DND-41 (cell line): ENCODE measurements around the gene PPP3CA.
A peak's percentile ranks its signal among the peaks of the same experiment; 100 is the strongest.

Experiments used
- EZH2 ChIP-seq: IDR thresholded peaks from 3 replicates; pipeline ENCODE4 v1.6.1; 2012; ENCODE audit warnings: borderline replicate concordance, low read depth, mild to moderate bottlenecking, moderate library complexity, low read length, inconsistent platforms; ENCODE audit not compliant: severe bottlenecking
- TF ChIP-seq, protein P1 (sequence below): IDR thresholded peaks from 2 replicates; pipeline ENCODE4 v1.5.1; 2012; ENCODE audit warnings: borderline replicate concordance, low read length, moderate library complexity, mild to moderate bottlenecking; ENCODE audit not compliant: poor library complexity, severe bottlenecking; ENCODE audit errors: extremely low read depth

- TF ChIP-seq, protein P1, sequence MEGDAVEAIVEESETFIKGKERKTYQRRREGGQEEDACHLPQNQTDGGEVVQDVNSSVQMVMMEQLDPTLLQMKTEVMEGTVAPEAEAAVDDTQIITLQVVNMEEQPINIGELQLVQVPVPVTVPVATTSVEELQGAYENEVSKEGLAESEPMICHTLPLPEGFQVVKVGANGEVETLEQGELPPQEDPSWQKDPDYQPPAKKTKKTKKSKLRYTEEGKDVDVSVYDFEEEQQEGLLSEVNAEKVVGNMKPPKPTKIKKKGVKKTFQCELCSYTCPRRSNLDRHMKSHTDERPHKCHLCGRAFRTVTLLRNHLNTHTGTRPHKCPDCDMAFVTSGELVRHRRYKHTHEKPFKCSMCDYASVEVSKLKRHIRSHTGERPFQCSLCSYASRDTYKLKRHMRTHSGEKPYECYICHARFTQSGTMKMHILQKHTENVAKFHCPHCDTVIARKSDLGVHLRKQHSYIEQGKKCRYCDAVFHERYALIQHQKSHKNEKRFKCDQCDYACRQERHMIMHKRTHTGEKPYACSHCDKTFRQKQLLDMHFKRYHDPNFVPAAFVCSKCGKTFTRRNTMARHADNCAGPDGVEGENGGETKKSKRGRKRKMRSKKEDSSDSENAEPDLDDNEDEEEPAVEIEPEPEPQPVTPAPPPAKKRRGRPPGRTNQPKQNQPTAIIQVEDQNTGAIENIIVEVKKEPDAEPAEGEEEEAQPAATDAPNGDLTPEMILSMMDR: peak; percentile 40
- TF ChIP-seq EZH2: no peak
These were observed 436 bp upstream of the PPP3CA start for GRCh38 chr4:101347557-101348366.
